ENCODE measurements around the gene TM4SF20.

The TM4SF20 gene

GRCh38 chr2:227363756-227364155 lies 15.3 kb downstream of the TM4SF20 start:
- DNase-seq (ENCODE audit: low spot score in 2 of 2) (no peak), ATAC-seq (no peak)
- H3K4me3 Mint-ChIP-seq = no peak overlapping the region
- H3K9me3 Mint-ChIP-seq = no peaks in the 10 kb centered on the region
- H3K36me3 Mint-ChIP-seq = peaks cover 22% of the 10 kb centered on the region
- H3K27ac Mint-ChIP-seq = no peak overlapping the region
- H3K4me1 Mint-ChIP-seq = no peaks in the 10 kb centered on the region

DNA sequence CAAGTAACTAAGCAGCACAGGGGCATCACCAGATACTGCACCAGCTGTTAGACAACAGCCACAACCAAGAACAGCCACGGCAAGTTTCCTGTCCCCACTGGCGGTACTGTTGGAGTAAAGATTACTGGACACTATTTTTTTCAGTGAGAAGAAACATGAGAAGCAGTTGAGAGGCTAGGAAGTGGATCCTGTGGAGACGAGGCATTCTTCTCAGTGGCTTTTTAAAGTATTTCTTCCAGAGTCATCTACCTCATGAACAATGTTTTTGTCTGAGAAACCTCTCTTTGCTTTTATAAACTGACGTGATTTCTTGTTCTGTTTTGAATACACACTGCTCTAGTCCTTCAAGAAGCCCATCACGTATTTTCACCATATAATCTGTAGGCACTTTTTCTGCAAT lies 18.8 kb downstream of the TM4SF20 start:
- H3K36me3 Mint-ChIP-seq = peaks cover 56% of the 10 kb centered on the region
- no peak overlapping the region for H3K27ac Mint-ChIP-seq
- no peaks in the 10 kb centered on the region for H3K4me1 Mint-ChIP-seq
- no peaks in the 10 kb centered on the region for H3K9me3 Mint-ChIP-seq
- no peak overlapping the region for H3K4me3 Mint-ChIP-seq
- DNase-seq (ENCODE audit: low spot score in 2 of 2) (no peak), ATAC-seq (no peak)

GRCh38 chr2:227351639-227352038 lies 27.5 kb downstream of the TM4SF20 start:
- Mint-ChIP-seq H3K36me3 (peaks cover 44% of the 10 kb centered on the region), H3K27ac (peak overlapping the region; percentile 23), H3K4me1 (no peaks in the 10 kb centered on the region), H3K9me3 (no peaks in the 10 kb centered on the region), H3K4me3 (no peak overlapping the region)
- ATAC-seq = peak; percentile 42
- DNase-seq (ENCODE audit: low spot score in 2 of 2) = no peak

DNA sequence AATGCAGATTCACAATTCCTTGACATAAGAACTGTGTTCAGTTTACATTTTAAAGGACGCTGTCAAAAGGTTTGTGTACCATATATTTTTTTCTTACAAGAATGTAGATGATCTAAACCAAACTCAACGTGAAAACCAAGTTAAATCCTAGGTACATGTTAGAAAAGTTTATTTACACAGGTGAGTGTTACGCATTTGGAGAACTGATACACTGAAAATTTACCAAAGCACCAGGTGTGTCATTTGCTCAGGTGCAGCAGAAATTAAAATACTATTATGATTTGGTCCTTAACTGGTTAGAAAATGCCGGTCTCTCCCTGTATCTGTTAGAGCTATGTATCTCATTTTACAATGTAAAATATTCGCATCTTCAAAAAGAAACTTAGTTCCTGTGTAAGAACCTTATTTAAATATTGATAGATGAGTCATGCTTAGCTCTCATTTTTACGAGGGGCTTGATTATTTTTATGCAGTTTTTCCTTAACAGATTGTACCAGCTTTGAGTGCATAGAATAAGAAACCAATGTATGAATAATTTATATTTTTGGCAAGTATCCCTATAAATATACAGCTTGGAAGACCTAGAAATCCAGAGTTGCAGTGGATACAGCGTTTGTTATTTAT lies 29.0 kb downstream of the TM4SF20 start:
- Mint-ChIP-seq H3K36me3 (peaks cover 39% of the 10 kb centered on the region), H3K4me3 (no peak overlapping the region), H3K27ac (no peak overlapping the region), H3K4me1 (no peaks in the 10 kb centered on the region), H3K9me3 (no peaks in the 10 kb centered on the region)
- DNase-seq (ENCODE audit: low spot score in 2 of 2) = no peak
- no peak for ATAC-seq

DNA sequence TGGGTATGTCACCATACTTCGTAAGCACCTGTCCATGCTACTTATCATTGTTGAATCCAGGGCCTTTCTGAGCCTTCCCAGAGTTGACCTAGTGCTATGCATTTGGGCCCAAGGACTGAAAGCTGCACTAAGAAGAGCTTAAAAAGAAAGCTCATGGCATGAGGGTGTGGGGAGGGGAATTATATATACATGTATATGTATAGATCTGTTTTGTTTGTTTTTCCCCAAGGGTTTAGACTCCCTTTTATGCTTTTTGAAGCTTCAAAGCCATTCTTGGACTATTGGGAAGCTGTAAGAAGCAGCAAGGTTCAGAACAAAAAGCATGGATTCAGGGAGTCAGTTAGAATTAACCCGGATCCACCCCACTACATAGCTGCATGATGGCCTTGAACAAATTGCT lies 30.8 kb downstream of the TM4SF20 start:
- DNase-seq (ENCODE audit: low spot score in 2 of 2) (no peak), ATAC-seq (no peak)
- no peaks in the 10 kb centered on the region for H3K4me1 Mint-ChIP-seq
- peaks cover 43% of the 10 kb centered on the region for H3K36me3 Mint-ChIP-seq
- H3K4me3 Mint-ChIP-seq = no peak overlapping the region
- H3K9me3 Mint-ChIP-seq = no peaks in the 10 kb centered on the region
- H3K27ac Mint-ChIP-seq = no peak overlapping the region

GRCh38 chr2:227347117-227347516 lies 32.0 kb downstream of the TM4SF20 start:
- Mint-ChIP-seq H3K36me3 (peaks cover 55% of the 10 kb centered on the region), H3K27ac (no peak overlapping the region), H3K4me1 (no peaks in the 10 kb centered on the region), H3K9me3 (no peaks in the 10 kb centered on the region), H3K4me3 (no peak overlapping the region)
- DNase-seq (ENCODE audit: low spot score in 2 of 2) (no peak), ATAC-seq (no peak)

DNA sequence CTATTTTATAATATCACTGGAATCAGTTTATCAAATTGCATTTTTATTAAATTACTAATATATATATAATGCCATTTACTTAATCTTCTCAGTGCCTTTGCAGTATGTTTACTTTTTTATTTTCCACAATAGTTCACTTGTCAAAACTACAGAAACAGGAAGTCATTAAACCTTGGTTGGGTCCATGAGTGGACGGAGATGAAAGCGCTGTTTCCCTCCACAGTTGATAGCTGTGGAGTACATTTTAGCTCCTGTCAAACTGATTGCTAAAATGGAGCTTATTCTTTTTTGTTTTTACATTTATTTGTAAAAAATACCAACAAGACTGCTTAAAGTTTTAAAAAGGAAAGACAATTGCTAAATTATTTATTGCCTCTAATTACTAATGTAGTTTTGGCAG lies 34.9 kb downstream of the TM4SF20 start:
- Mint-ChIP-seq H3K27ac (no peak overlapping the region), H3K36me3 (peaks cover 79% of the 10 kb centered on the region)
- no peak for DNase-seq (ENCODE audit: low spot score in 2 of 2)

GRCh38 chr2:227341553-227341952 lies 37.6 kb downstream of the TM4SF20 start:
- Mint-ChIP-seq H3K36me3 (peaks cover 78% of the 10 kb centered on the region), H3K9me3 (no peaks in the 10 kb centered on the region), H3K27ac (no peak overlapping the region), H3K4me1 (no peaks in the 10 kb centered on the region), H3K4me3 (no peak overlapping the region)
- ATAC-seq (no peak), DNase-seq (ENCODE audit: low spot score in 2 of 2) (no peak)

More for the DNA sequence above, 34.9 kb downstream of the TM4SF20 start:
- Mint-ChIP-seq H3K4me3 (no peak overlapping the region), H3K9me3 (no peaks in the 10 kb centered on the region), H3K4me1 (no peaks in the 10 kb centered on the region)
- ATAC-seq = no peak

GRCh38 chr2:227340106-227340505 lies 39.0 kb downstream of the TM4SF20 start:
- Mint-ChIP-seq H3K4me1 (peaks cover 7% of the 10 kb centered on the region), H3K9me3 (no peaks in the 10 kb centered on the region), H3K4me3 (no peak overlapping the region), H3K27ac (no peak overlapping the region), H3K36me3 (peaks cover 79% of the 10 kb centered on the region)
- DNase-seq (ENCODE audit: low spot score in 2 of 2) (no peak), ATAC-seq (no peak)

- no peak for DNase-seq (ENCODE audit: low spot score in 2 of 2)
- Mint-ChIP-seq H3K9me3 (no peaks in the 10 kb centered on the region), H3K27ac (no peak overlapping the region), H3K36me3 (peaks cover 83% of the 10 kb centered on the region), H3K4me1 (peaks cover 7% of the 10 kb centered on the region), H3K4me3 (no peak overlapping the region)
- ATAC-seq = no peak
Measured at GRCh38 chr2:227339098-227339599, 40.0 kb downstream of the TM4SF20 start.

DNA sequence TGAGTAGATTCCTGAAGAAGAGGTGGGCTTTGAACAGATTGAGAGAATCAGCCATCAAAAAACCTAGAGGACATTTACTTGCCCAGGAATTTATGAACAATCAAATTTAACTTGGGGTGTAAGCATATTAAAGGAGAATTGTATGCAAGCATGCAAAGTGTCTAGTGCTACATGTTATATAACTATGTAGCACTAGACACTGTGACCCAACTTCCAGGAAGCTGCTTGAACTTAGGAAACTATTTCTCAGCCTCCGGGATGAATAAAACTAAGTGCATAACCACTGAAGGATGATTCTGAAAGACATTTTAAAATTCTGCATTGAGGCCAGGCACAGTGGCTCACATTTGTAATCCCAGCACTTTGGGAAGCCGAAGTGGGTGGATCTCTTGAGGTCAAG lies 41.7 kb downstream of the TM4SF20 start:
- no peaks in the 10 kb centered on the region for H3K9me3 Mint-ChIP-seq
- peaks cover 7% of the 10 kb centered on the region for H3K4me1 Mint-ChIP-seq
- H3K27ac Mint-ChIP-seq = no peak overlapping the region
- ATAC-seq (no peak), DNase-seq (ENCODE audit: low spot score in 2 of 2) (no peak)
- peaks cover 85% of the 10 kb centered on the region for H3K36me3 Mint-ChIP-seq
- no peak overlapping the region for H3K4me3 Mint-ChIP-seq

- peak; percentile 49 for ATAC-seq
Measured at GRCh38 chr2:227335713-227336112, 43.4 kb downstream of the TM4SF20 start.

GRCh38 chr2:227326783-227327182 lies 52.3 kb downstream of the TM4SF20 start:
- DNase-seq (ENCODE audit: low spot score in 2 of 2) = no peak
- peaks cover 43% of the 10 kb centered on the region for H3K4me1 Mint-ChIP-seq
- H3K4me3 Mint-ChIP-seq = peak overlapping the region; percentile 90
- no peaks in the 10 kb centered on the region for H3K9me3 Mint-ChIP-seq
- H3K27ac Mint-ChIP-seq = peak overlapping the region; percentile 96
- H3K36me3 Mint-ChIP-seq = peaks cover 48% of the 10 kb centered on the region
- ATAC-seq = no peak

More at GRCh38 chr2:227335713-227336112, 43.4 kb downstream of the TM4SF20 start:
- no peak overlapping the region for H3K4me3 Mint-ChIP-seq
- peak overlapping the region; percentile 60 for H3K27ac Mint-ChIP-seq
- H3K9me3 Mint-ChIP-seq = no peaks in the 10 kb centered on the region
- H3K4me1 Mint-ChIP-seq = peaks cover 7% of the 10 kb centered on the region
- DNase-seq (ENCODE audit: low spot score in 2 of 2) = no peak
- peaks cover 84% of the 10 kb centered on the region for H3K36me3 Mint-ChIP-seq

GRCh38 chr2:227325839-227326195 lies 53.3 kb downstream of the TM4SF20 start:
- Mint-ChIP-seq H3K4me3 (peak overlapping the region; percentile 90), H3K4me1 (peaks cover 43% of the 10 kb centered on the region), H3K9me3 (no peaks in the 10 kb centered on the region), H3K36me3 (peaks cover 39% of the 10 kb centered on the region), H3K27ac (peak overlapping the region; percentile 96)
- peak; percentile 4 for ATAC-seq
- no peak for DNase-seq (ENCODE audit: low spot score in 2 of 2)

DNA sequence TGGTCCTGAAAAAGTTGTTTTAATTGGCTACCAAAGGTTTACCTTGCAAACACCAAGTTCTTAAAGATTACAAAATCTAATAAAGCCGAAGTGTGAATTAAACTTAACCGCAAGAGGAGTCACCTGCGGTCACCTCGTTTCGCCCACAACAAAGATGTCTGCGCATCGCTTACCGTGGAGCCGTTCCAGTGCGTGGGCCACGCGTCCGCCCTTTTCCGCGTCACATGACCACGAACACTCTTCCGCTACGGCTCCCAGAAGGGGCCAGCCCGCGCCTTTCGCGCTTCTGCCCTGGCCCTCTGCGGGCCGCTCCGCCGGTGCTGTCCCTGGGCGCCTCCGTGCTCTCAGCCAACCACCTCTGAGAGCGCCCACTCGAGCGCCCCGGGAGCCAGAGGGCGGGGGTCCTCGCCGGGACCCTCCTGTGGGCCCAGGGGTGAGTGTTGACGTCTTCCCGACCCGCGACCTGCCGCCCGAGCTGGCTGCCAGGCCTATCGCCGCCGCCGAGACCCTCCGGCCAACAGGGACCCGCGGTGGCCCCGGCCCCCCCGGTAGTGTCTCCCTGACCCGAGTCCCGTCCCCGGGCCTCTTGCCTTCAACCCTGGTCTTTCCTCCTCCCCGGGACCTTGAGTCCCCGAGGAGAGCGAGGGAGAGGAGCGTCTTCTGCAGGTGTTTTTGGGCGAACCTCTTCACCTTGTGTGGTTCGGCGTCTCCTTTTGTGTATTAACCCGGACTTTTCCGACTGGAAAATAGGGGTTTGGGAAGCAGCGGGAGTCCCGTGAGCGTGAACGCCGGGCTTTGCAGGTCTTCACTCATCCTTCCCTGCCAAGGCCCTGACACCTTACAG lies 53.9 kb downstream of the TM4SF20 start, which contains the start of gene MFF:
MFF (plus strand) TSS at position 257 of the 844 bp plus-strand sequence. CDS start 5,415 bp downstream, outside the sequence.
- Mint-ChIP-seq H3K4me3 (peak within 1 kb of the TSS; percentile 90), H3K4me1 (peaks cover 44% of the 10 kb centered on the region), H3K36me3 (peaks cover 33% of the 10 kb centered on the region), H3K9me3 (no peaks in the 10 kb centered on the region), H3K27ac (peak within 1 kb of the TSS; percentile 96)
- DNase-seq (ENCODE audit: low spot score in 2 of 2) (peak; percentile 83 to 95), ATAC-seq (peak; percentile 100)

GRCh38 chr2:227324642-227324994 lies 54.5 kb downstream of the TM4SF20 start:
- peak in 1 of 2 donors; percentile 5 for DNase-seq (ENCODE audit: low spot score in 2 of 2)
- Mint-ChIP-seq H3K4me3 (peak overlapping the region; percentile 90), H3K4me1 (peaks cover 49% of the 10 kb centered on the region), H3K9me3 (no peaks in the 10 kb centered on the region), H3K27ac (peak overlapping the region; percentile 96), H3K36me3 (peaks cover 27% of the 10 kb centered on the region)
- ATAC-seq = no peak
